Measurements from ENCODE around the gene PLXNA3.

- no peak for TF ChIP-seq CTCF (IDR thresholded peaks at IDR 0.05 in 2 of 3, conservative IDR thresholded peaks at IDR 0.05 in 1 of 3; ENCODE audit: borderline replicate concordance in 1 of 3, insufficient read depth in 1 of 3, low read depth in 2 of 3, low read length in 2 of 3)
- no peak for TF ChIP-seq EGR1 (IDR thresholded peaks at IDR 0.05; ENCODE audit: low read depth)
- no peak for TF ChIP-seq POLR2A (IDR thresholded peaks at IDR 0.05; ENCODE audit: borderline replicate concordance, extremely low read depth, insufficient read depth, insufficient read length)
Measured at GRCh38 chrX:154487518-154488290, 29.6 kb downstream of the PLXNA3 start.
